ENCODE results near the gene PRDM2.

DNA sequence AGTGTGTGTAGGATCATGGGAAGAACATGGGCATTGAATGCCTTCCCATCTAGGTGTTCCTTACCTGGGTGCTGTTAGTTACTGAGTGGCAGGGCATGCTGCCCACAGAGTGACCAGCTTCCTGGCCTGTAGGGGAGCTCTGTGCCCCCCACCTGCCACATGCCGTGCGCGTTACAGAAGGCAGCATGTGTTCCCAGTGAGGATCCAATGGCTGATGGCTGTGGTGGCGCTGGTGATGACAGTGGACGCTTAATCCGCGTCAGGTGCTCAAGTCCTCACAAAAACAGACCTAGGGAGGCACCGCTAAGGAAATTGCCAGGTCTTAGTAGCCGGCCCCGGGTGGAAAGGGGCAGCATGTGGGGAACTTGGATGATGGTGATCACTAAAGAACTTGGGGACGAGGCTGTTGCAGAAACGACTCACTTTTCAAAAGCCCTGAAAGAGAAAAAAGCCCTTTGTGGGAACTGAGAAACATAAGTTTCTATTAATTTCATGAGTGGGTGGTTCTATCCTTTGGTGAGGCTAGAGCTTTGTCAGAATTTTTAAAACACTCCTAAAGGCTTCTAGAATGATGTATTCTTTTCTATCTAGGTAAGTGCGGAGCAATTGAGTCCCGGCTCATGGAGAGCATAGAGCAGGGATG, 93.2 kb downstream of the PRDM2 start:
- TF ChIP-seq, protein P1, sequence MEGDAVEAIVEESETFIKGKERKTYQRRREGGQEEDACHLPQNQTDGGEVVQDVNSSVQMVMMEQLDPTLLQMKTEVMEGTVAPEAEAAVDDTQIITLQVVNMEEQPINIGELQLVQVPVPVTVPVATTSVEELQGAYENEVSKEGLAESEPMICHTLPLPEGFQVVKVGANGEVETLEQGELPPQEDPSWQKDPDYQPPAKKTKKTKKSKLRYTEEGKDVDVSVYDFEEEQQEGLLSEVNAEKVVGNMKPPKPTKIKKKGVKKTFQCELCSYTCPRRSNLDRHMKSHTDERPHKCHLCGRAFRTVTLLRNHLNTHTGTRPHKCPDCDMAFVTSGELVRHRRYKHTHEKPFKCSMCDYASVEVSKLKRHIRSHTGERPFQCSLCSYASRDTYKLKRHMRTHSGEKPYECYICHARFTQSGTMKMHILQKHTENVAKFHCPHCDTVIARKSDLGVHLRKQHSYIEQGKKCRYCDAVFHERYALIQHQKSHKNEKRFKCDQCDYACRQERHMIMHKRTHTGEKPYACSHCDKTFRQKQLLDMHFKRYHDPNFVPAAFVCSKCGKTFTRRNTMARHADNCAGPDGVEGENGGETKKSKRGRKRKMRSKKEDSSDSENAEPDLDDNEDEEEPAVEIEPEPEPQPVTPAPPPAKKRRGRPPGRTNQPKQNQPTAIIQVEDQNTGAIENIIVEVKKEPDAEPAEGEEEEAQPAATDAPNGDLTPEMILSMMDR (conservative IDR thresholded peaks at IDR 0.05 in 1 of 2, IDR thresholded peaks at IDR 0.05 in 1 of 2; ENCODE audit: low read depth in 1 of 2, low read length in 2 of 2), result no peak
- TF ChIP-seq EZH2 (IDR thresholded peaks at IDR 0.05; ENCODE audit: low read length, missing control alignments), result no peak
